OCI-LY7 (cell line): Measurements from ENCODE around the gene CCDC195. TPM values are rescaled to one million over a fixed set of nuclear protein-coding genes. Genes with fewer than 3 reads are reported as not detected.

Source experiments
- BruUV-seq: library from RNA; stranded (reverse); fragments of 400-500 nt; replicated peaks from 2 replicates; lab custom pipeline; 2021; lab: Mats Ljungman, UMichigan
- CTCF ChIA-PET: fragments of 300-600 bp; sonication (Branson Sonifier 250); formaldehyde crosslinking; loops from one replicate; lab custom pipeline; 2022; ENCODE audit warnings: antibody characterized with exemption; ENCODE audit not compliant: unreplicated experiment; lab: Charles Lee
- POLR2A ChIA-PET: fragments of 300-600 bp; sonication (Branson Sonifier 250); formaldehyde crosslinking; loops from one replicate; lab custom pipeline; 2022; ENCODE audit warnings: antibody characterized with exemption; lab: Charles Lee
- DNase-seq: peaks from one replicate; pipeline ENCODE4 v3.0.0-alpha.2; 2015; ENCODE audit warnings: low spot score
- H2AFZ ChIP-seq: fragments of 200-600 bp; sonication (generic), shearing (Covaris generic); 2 replicates; pipeline ENCODE4 v1.6.1; 2014; ENCODE audit warnings: mild to moderate bottlenecking, antibody characterized with exemption, low read length, moderate library complexity
- H3K27ac ChIP-seq: fragments of 200-600 bp; sonication (generic); 2 replicates; pipeline ENCODE4 v1.5.1; 2014; ENCODE audit warnings: mixed run types, low read depth, mild to moderate bottlenecking, moderate library complexity, low read length, inconsistent platforms; ENCODE audit not compliant: poor library complexity, severe bottlenecking
- H3K36me3 ChIP-seq: fragments of 200-600 bp; sonication (generic); 2 replicates; pipeline ENCODE4 v1.6.1; 2014; ENCODE audit warnings: mild to moderate bottlenecking, antibody characterized with exemption, low read length, moderate library complexity, mixed read lengths; ENCODE audit not compliant: insufficient read depth
- H3K4me1 ChIP-seq: fragments of 200-600 bp; sonication (generic); 2 replicates; pipeline ENCODE4 v1.5.1; 2014; ENCODE audit warnings: mild to moderate bottlenecking, low read length; ENCODE audit not compliant: insufficient read depth, poor library complexity, severe bottlenecking
- H3K4me2 ChIP-seq: fragments of 200-600 bp; sonication (generic); 2 replicates; pipeline ENCODE4 v1.6.1; 2014; ENCODE audit warnings: mild to moderate bottlenecking, low read length
- H3K4me3 ChIP-seq: fragments of 200-600 bp; sonication (generic); 2 replicates; pipeline ENCODE4 v1.5.1; 2014; ENCODE audit warnings: mild to moderate bottlenecking, low read depth, low read length; ENCODE audit not compliant: poor library complexity, severe bottlenecking
- H3K79me2 ChIP-seq: fragments of 200-600 bp; sonication (generic); 2 replicates; pipeline ENCODE4 v1.6.1; 2016; ENCODE audit warnings: low read depth, mild to moderate bottlenecking, low read length, moderate library complexity, mixed read lengths; ENCODE audit not compliant: insufficient read depth
- H3K9me2 ChIP-seq: fragments of 200-600 bp; sonication (generic); 2 replicates; pipeline ENCODE4 v1.6.1; 2016; ENCODE audit warnings: mild to moderate bottlenecking, low read length, mixed read lengths; ENCODE audit not compliant: insufficient read depth
- H3K9me3 ChIP-seq: fragments of 200-600 bp; sonication (generic); 2 replicates; pipeline ENCODE4 v1.6.1; 2014; ENCODE audit warnings: mild to moderate bottlenecking, mixed run types, low read length, mixed read lengths
- H4K20me1 ChIP-seq: fragments of 200-600 bp; sonication (generic); 2 replicates; pipeline ENCODE4 v1.6.1; 2014; ENCODE audit warnings: mild to moderate bottlenecking, antibody characterized with exemption, low read length, moderate library complexity, mixed read lengths; ENCODE audit not compliant: insufficient read depth
- CTCF ChIP-seq: fragments of 200-600 bp; sonication (generic); conservative IDR thresholded peaks from 2 replicates; pipeline ENCODE4 v1.5.1; 2014; ENCODE audit warnings: mild to moderate bottlenecking, antibody characterized with exemption, low read length, moderate library complexity, mixed read lengths
- EZH2phosphoT487 ChIP-seq: fragments of 200-600 bp; sonication (generic); IDR thresholded peaks from 2 replicates; pipeline ENCODE4 v1.6.1; 2018; ENCODE audit warnings: low read depth, borderline replicate concordance, mild to moderate bottlenecking, mixed run types, antibody characterized with exemption, low read length, moderate library complexity, mixed read lengths
- intact Hi-C: fragments of 100-400 bp; cut with micrococcal nuclease; formaldehyde crosslinking; loops from one replicate; pipeline ENCODE4 v1.10.0; 2022; ENCODE audit not compliant: unreplicated experiment
- total RNA-seq, 2 experiments: library from RNA; depleted of rRNA in 1 of 2; stranded (reverse); fragments of >200 nt in 1 of 2; shearing (Covaris generic) in 1 of 2; gene quantifications; 2 replicates each; pipeline ENCODE4 v1.2.3, GENCODE V29; 2014 to 2022

Gene CCDC195
- total RNA-seq, 2 experiments from 2014 or later = 0.82 to 4.1 TPM

GRCh38 chr2:224682134-224682533 lies 34.0 kb downstream of the CCDC195 start:
- no TSS peak for BruUV-seq
- intact Hi-C loops = no loop called here

GRCh38 chr2:224671731-224672130 lies 44.4 kb downstream of the CCDC195 start:
- Histone ChIP-seq H3K79me2 (no peaks in the 10 kb centered on the region), H3K27ac (no peak overlapping the region), H4K20me1 (no peaks in the 10 kb centered on the region), H3K4me2 (no peak overlapping the region), H2AFZ (no peak overlapping the region), H3K4me1 (peaks cover 33% of the 10 kb centered on the region), H3K9me2 (no peaks in the 10 kb centered on the region), H3K36me3 (peaks cover 13% of the 10 kb centered on the region), H3K4me3 (no peak overlapping the region), H3K9me3 (peaks cover 16% of the 10 kb centered on the region; the same call in 1 of the 2 replicates)
- DNase-seq = no peak
- POLR2A ChIA-PET = interaction anchor here (0.6 to 1.7 kb wide), 6 partner anchors 13 to 775 kb away, joined by 3 to 5 read pairs (median 4); no protein-coding TSS in a partner anchor
- CTCF ChIA-PET = no interaction called here
- BruUV-seq = no TSS peak
- no peak for TF ChIP-seq EZH2phosphoT487
- intact Hi-C loops = no loop called here

More at GRCh38 chr2:224682134-224682533, 34.0 kb downstream of the CCDC195 start:
- CTCF ChIA-PET = no interaction called here
- Histone ChIP-seq H3K4me3 (no peak overlapping the region), H3K4me2 (no peak overlapping the region), H3K4me1 (peaks cover 18% of the 10 kb centered on the region), H3K79me2 (no peaks in the 10 kb centered on the region), H3K36me3 (no peaks in the 10 kb centered on the region; the same call in 1 of the 2 replicates), H3K27ac (no peak overlapping the region), H4K20me1 (no peaks in the 10 kb centered on the region), H3K9me2 (no peaks in the 10 kb centered on the region), H2AFZ (peak overlapping the region; percentile 13; the same call in 1 of the 2 replicates), H3K9me3 (no peaks in the 10 kb centered on the region)
- TF ChIP-seq CTCF = no peak
- no peak for TF ChIP-seq EZH2phosphoT487
- no peak for DNase-seq
- POLR2A ChIA-PET = interaction anchor here (0.6 to 1.8 kb wide), 4 partner anchors 12 to 263 kb away, joined by 3 to 5 read pairs (median 4); no protein-coding TSS in a partner anchor

- Histone ChIP-seq H3K4me3 (no peak overlapping the region), H3K36me3 (peaks cover 22% of the 10 kb centered on the region), H3K9me2 (no peaks in the 10 kb centered on the region), H3K4me1 (peaks cover 49% of the 10 kb centered on the region), H3K9me3 (peaks cover 25% of the 10 kb centered on the region; the same call in 1 of the 2 replicates), H3K79me2 (no peaks in the 10 kb centered on the region), H3K4me2 (no peak overlapping the region), H4K20me1 (no peaks in the 10 kb centered on the region), H3K27ac (no peak overlapping the region), H2AFZ (peak overlapping the region; percentile 49; the same call in 1 of the 2 replicates)
- no peak for TF ChIP-seq EZH2phosphoT487
- no peak for TF ChIP-seq CTCF
- intact Hi-C loops = no loop called here
- ChIA-PET POLR2A (interaction anchor here (0.6 to 2.1 kb wide), 3 partner anchors 12 to 17 kb away, joined by 3 to 5 read pairs (median 4); no protein-coding TSS in a partner anchor), CTCF (no interaction called here)
- BruUV-seq = no TSS peak
- no peak for DNase-seq
These were observed 46.0 kb downstream of the CCDC195 start for GRCh38 chr2:224670203-224670602.
